HepG2 (cell line): Measurements from ENCODE around the gene AMER3. TPM values are rescaled to one million over a fixed set of nuclear protein-coding genes. Genes with fewer than 3 reads are reported as not detected.

Experiments
- ATAC-seq: fragments of 200-7000 bp; cut with Tn5 transposase; 3 replicates; pipeline ENCODE4 v1.9.1; 2020; ENCODE audit warnings: mild to moderate bottlenecking, moderate library complexity
- BruUV-seq: library from RNA; stranded (reverse); fragments of 400-500 nt; replicated peaks from 2 replicates; lab custom pipeline; 2021; lab: Mats Ljungman, UMichigan
- CTCF ChIA-PET: fragments of 300-600 bp; formaldehyde crosslinking; extraction: SDS; loops from one replicate; lab custom pipeline; 2021; ENCODE audit warnings: low total read pairs, inconsistent platforms, low intra/inter-chr PET ratio; lab: Yijun Ruan, JAX
- POLR2A ChIA-PET: fragments of 350-600 bp; sonication (Branson Sonifier 250); formaldehyde crosslinking; loops from one replicate; lab custom pipeline; 2020; ENCODE audit warnings: antibody characterized with exemption, inconsistent platforms; lab: Yijun Ruan, JAX
- DNase-seq: peaks from one replicate; pipeline ENCODE4 v3.0.0-alpha.2; 2015; ENCODE audit warnings: low spot score
- FAIRE-seq: peaks from 3 replicates; lab custom pipeline; 2011; peaks lifted over from hg19 to GRCh38; lab: Jason Lieb, UNC
- H2AFZ ChIP-seq: one replicate; pipeline ENCODE4 v1.6.1; 2011; ENCODE audit warnings: low read length, inconsistent platforms
- H3K27ac ChIP-seq: fragments of 300-600 bp; 3 replicates; pipeline ENCODE4 v1.8.0; 2011; ENCODE audit warnings: mixed run types, mild to moderate bottlenecking, mixed read lengths, low read length, inconsistent platforms; ENCODE audit not compliant: insufficient read depth; ENCODE audit errors: extremely low read length
- H3K27me3 ChIP-seq, 2 experiments: fragments of 200-600 bp in 1 of 2; 2 replicates in 1 of 2; 3 replicates in 1 of 2; pipeline versions ENCODE4 v1.6.0 to v1.8.0; 2011; ENCODE audit warnings: low read length in 2 of 2, mild to moderate bottlenecking in 2 of 2, moderate library complexity in 2 of 2, inconsistent platforms in 1 of 2; ENCODE audit not compliant: insufficient read depth in 2 of 2, control insufficient read depth in 1 of 2
- H3K36me3 ChIP-seq, 2 experiments: fragments of 200-600 bp in 1 of 2; replicated peaks in 1 of 2; 2 replicates in 1 of 2; 3 replicates in 1 of 2; pipeline versions ENCODE4 v1.5.1 to v1.8.0; 2011; ENCODE audit warnings: low read length in 2 of 2, inconsistent platforms in 1 of 2; ENCODE audit not compliant: insufficient read depth in 2 of 2, control insufficient read depth in 1 of 2
- H3K4me1 ChIP-seq: 2 replicates; pipeline ENCODE4 v1.5.1; 2012; ENCODE audit warnings: low read length, inconsistent platforms; ENCODE audit not compliant: insufficient read depth
- H3K4me2 ChIP-seq: 2 replicates; pipeline ENCODE4 v1.6.0; 2011; ENCODE audit warnings: low read depth, low read length, inconsistent platforms
- H3K4me3 ChIP-seq, 3 experiments: fragments of 200-600 bp in 1 of 3; sonication (generic), shearing (Covaris generic) in 1 of 3; replicated peaks in 1 of 3; 2 replicates each; pipeline ENCODE4 v1.5.1; 2011 to 2016; ENCODE audit warnings: low read length in 3 of 3, inconsistent platforms in 2 of 3, low read depth in 2 of 3, mild to moderate bottlenecking in 2 of 3, control low read depth in 1 of 3, mixed read lengths in 1 of 3; ENCODE audit not compliant: insufficient read depth in 1 of 3
- H3K79me2 ChIP-seq: one replicate; pipeline ENCODE4 v1.6.1; 2011; ENCODE audit warnings: low read length, inconsistent platforms; ENCODE audit not compliant: insufficient read depth
- H3K9ac ChIP-seq: 2 replicates; pipeline ENCODE4 v1.6.0; 2011; ENCODE audit warnings: mild to moderate bottlenecking, low read depth, low read length, inconsistent platforms; ENCODE audit not compliant: insufficient read depth
- H3K9me3 ChIP-seq: 2 replicates; pipeline ENCODE4 v1.5.1; 2012; ENCODE audit warnings: mild to moderate bottlenecking, low read length
- H4K20me1 ChIP-seq: 2 replicates; pipeline ENCODE4 v1.6.0; 2011; ENCODE audit warnings: inconsistent platforms, mild to moderate bottlenecking, low read length, moderate library complexity; ENCODE audit not compliant: insufficient read depth
- CAMTA2 ChIP-seq: sonication (generic); formaldehyde crosslinking; IDR thresholded peaks from 2 replicates; pipeline ENCODE4 v1.4.0; 2020; ENCODE audit warnings: mild to moderate bottlenecking, missing genetic modification reagents, borderline replicate concordance
- FOSL2 ChIP-seq: sonication (generic); formaldehyde crosslinking; IDR thresholded peaks from 2 replicates; pipeline ENCODE4 v1.4.0; 2020; ENCODE audit warnings: missing genetic modification reagents
- FOXO1 ChIP-seq: sonication (generic); formaldehyde crosslinking; IDR thresholded peaks from 2 replicates; pipeline ENCODE4 v1.4.0; 2020; ENCODE audit warnings: missing genetic modification reagents
- FUBP1 ChIP-seq: sonication (generic); formaldehyde crosslinking; IDR thresholded peaks from 2 replicates; pipeline ENCODE4 v1.5.1; 2020; ENCODE audit warnings: missing genetic modification reagents, mild to moderate bottlenecking, borderline replicate concordance
- GABPA ChIP-seq, 2 experiments: IDR thresholded peaks; 2 replicates each; pipeline ENCODE4 v1.6.1; 2011 to 2016; ENCODE audit warnings: low read depth in 2 of 2, low read length in 1 of 2, missing biosample characterization in 1 of 2, missing genetic modification characterization in 1 of 2
- KAT8 ChIP-seq: IDR thresholded peaks from 2 replicates; pipeline ENCODE4 v1.6.1; 2016; ENCODE audit warnings: missing genetic modification reagents, missing compliant biosample characterization
- KDM1A ChIP-seq: IDR thresholded peaks from 2 replicates; pipeline ENCODE4 v1.6.1; 2016; ENCODE audit warnings: missing compliant biosample characterization
- MAFG ChIP-seq: sonication (generic); formaldehyde crosslinking; IDR thresholded peaks from 2 replicates; pipeline ENCODE4 v1.5.1; 2020; ENCODE audit warnings: mild to moderate bottlenecking, missing genetic modification reagents
- NCOA2 ChIP-seq: sonication (generic); formaldehyde crosslinking; IDR thresholded peaks from 2 replicates; pipeline ENCODE4 v1.8.0; 2022; ENCODE audit warnings: inconsistent platforms
- NPAS2 ChIP-seq: sonication (generic); formaldehyde crosslinking; IDR thresholded peaks from 2 replicates; pipeline ENCODE4 v1.8.0; 2022; ENCODE audit warnings: mild to moderate bottlenecking, missing genetic modification reagents, borderline replicate concordance
- REPIN1 ChIP-seq: sonication (generic); formaldehyde crosslinking; IDR thresholded peaks from 2 replicates; pipeline ENCODE4 v1.8.0; 2022; ENCODE audit warnings: missing genetic modification reagents, low read depth, mild to moderate bottlenecking, borderline replicate concordance
- RFX1 ChIP-seq: fragments of 450-650 bp; IDR thresholded peaks from 2 replicates; pipeline ENCODE4 v1.6.1; 2017
- UBTF ChIP-seq: sonication (generic); formaldehyde crosslinking; IDR thresholded peaks from 2 replicates; pipeline ENCODE4 v1.4.0; 2020; ENCODE audit warnings: mild to moderate bottlenecking, missing genetic modification reagents
- ZNF549 ChIP-seq: sonication (generic); formaldehyde crosslinking; IDR thresholded peaks from 2 replicates; pipeline ENCODE4 v1.5.0; 2020; ENCODE audit warnings: missing genetic modification reagents
- WGBS: methylation state at CpG from one replicate; pipeline ENCODE4 v1.1.6; 2017; ENCODE audit warnings: low lambda C conversion rate; 5-methylcytosine and 5-hydroxymethylcytosine counted together
- in situ Hi-C: cut with HindIII; loops from 2 replicates; pipeline ENCODE4 v1.10.0; 2017; ENCODE audit warnings: low pct_unique_long_range_greater_than_20kb; ENCODE audit not compliant: extremely low pct_ligation_motif_present
- intact Hi-C: fragments of 100-400 bp; cut with micrococcal nuclease; formaldehyde crosslinking; loops from one replicate; pipeline ENCODE4 v1.10.0; 2022; ENCODE audit not compliant: unreplicated experiment
- polyA plus RNA-seq, 8 experiments: library from polyadenylated mRNA; depleted of rRNA in 3 of 8; stranded (reverse) in 7 of 8; unstranded in 1 of 8; fragments of >200 nt; fragmentation: Illumina TruSeq in 4 of 8; extraction: Trizol in 4 of 8; gene quantifications; 2 replicates each; pipeline versions ENCODE4 v1.2.1 to v1.2.3, GENCODE V29; 2011 to 2016; ENCODE audit warnings: low read depth in 4 of 8, missing spikeins in 1 of 8, mixed read lengths in 1 of 8; ENCODE audit not compliant: insufficient read depth in 1 of 8
- total RNA-seq, 5 experiments: library from RNA; depleted of rRNA; stranded (reverse); fragments of >200 nt; fragmentation: Illumina TruSeq; extraction: Trizol; gene quantifications; 2 replicates each; pipeline ENCODE4 v1.2.3, GENCODE V29; 2016; ENCODE audit warnings: low read depth in 1 of 5

AMER3 gene
- total and polyA plus RNA-seq, 2 of the 13 experiments (the other 11 are each of a cell fraction or from before 2014, with no cell fraction given): not detected

- CTCF ChIA-PET: no interaction called here
Measured at GRCh38 chr2:130728549-130729316, 26.6 kb upstream of the AMER3 start, which contains the start of gene GPR148. GPR148 (plus strand) TSS chr2:130729070; CDS start chr2:130729152, 82 bp downstream.

GRCh38 chr2:130729322-130730299 lies 25.7 kb upstream of the AMER3 start:
- Histone ChIP-seq H3K79me2 (no peaks in the 10 kb centered on the region), H3K9me3 (no peaks in the 10 kb centered on the region), H3K4me1 (no peaks in the 10 kb centered on the region), H2AFZ (no peak overlapping the region), H3K27me3 (peaks cover 0 to 23% of the 10 kb centered on the region in 2 experiments; a peak in 2 of 5 replicates), H4K20me1 (no peaks in the 10 kb centered on the region), H3K36me3 (no peaks in the 10 kb centered on the region), H3K4me3 (no peak overlapping the region), H3K27ac (no peak overlapping the region), H3K9ac (no peak overlapping the region), H3K4me2 (no peak overlapping the region)
- DNase-seq: no peak
- intact Hi-C loops: no loop called here
- FAIRE-seq: no peak
- BruUV-seq: no TSS peak
- WGBS: 56% methylated on average over 17 of the region's 17 CpGs
- ChIA-PET CTCF (no interaction called here), POLR2A (no interaction called here)
- in situ Hi-C loops: no loop called here
- ATAC-seq: no peak
- TF ChIP-seq MAFG (no peak), KAT8 (CRISPR knock-in tag) (no peak), FOSL2 (CRISPR knock-in tag) (no peak), NCOA2 (CRISPR knock-in tag) (no peak), REPIN1 (CRISPR knock-in tag) (no peak), UBTF (CRISPR knock-in tag) (no peak), FUBP1 (CRISPR knock-in tag) (no peak)

More at GRCh38 chr2:130728549-130729316, 26.6 kb upstream of the AMER3 start, which contains the start of gene GPR148:
- DNase-seq (no peak), FAIRE-seq (no peak), ATAC-seq (peak; percentile 28; the same call in 1 of the 3 replicates)
- no peak within 1 kb of the TSS for H3K4me3 ChIP-seq
- no peaks in the 10 kb centered on the region for H3K4me1 ChIP-seq
- peaks cover 0 to 23% of the 10 kb centered on the region in 2 experiments; a peak in 2 of 5 replicates for H3K27me3 ChIP-seq
- TF ChIP-seq GABPA (IDR thresholded peaks at IDR 0.05; ENCODE audit: low read depth, low read length) (no peak), GABPA (CRISPR knock-in tag; IDR thresholded peaks at IDR 0.05; ENCODE audit: low read depth) (no peak), NPAS2 (CRISPR knock-in tag) (no peak), ZNF549 (CRISPR knock-in tag) (no peak), CAMTA2 (CRISPR knock-in tag) (no peak), RFX1 (no peak), FOXO1 (CRISPR knock-in tag) (no peak), KDM1A (no peak)
- H2AFZ ChIP-seq: no peak within 1 kb of the TSS
- H3K9ac ChIP-seq: no peak within 1 kb of the TSS
- H3K9me3 ChIP-seq: no peaks in the 10 kb centered on the region
- 31% methylated on average over 5 of the region's 8 CpGs for WGBS
- in situ Hi-C loops: no loop called here
- no peaks in the 10 kb centered on the region for H3K36me3 ChIP-seq
- H4K20me1 ChIP-seq: no peaks in the 10 kb centered on the region
- no peaks in the 10 kb centered on the region for H3K79me2 ChIP-seq
- no peak within 1 kb of the TSS for H3K4me2 ChIP-seq
- no peak within 1 kb of the TSS for H3K27ac ChIP-seq
- BruUV-seq: no TSS peak
- POLR2A ChIA-PET: no interaction called here
- intact Hi-C loops: no loop called here
